ENCODE measurements around the gene PRKCE. TPM values are rescaled to one million over a fixed set of nuclear protein-coding genes. Genes with fewer than 3 reads are reported as not detected.
A peak's percentile ranks its signal among the peaks of the same experiment; 100 is the strongest.

PRKCE gene
- total RNA-seq, 1 donor from 2014 or later, result 30.5 TPM

GRCh38 chr2:45627911-45628310 is 23.6 kb upstream of the PRKCE start:
- no peak for ATAC-seq
- intact Hi-C loops (cut with DNase I), result loop anchor here (1.0 kb wide), 1 partner anchor 23 kb away; the partner anchor contains the start of gene PRKCE
- DNase-seq (ENCODE audit: low spot score), result no peak

GRCh38 chr2:45629971-45630370 is 21.5 kb upstream of the PRKCE start:
- DNase-seq (ENCODE audit: low spot score) (no peak), ATAC-seq (no peak)
- intact Hi-C loops (cut with DNase I), result no loop called here

GRCh38 chr2:45631319-45631718 is 20.2 kb upstream of the PRKCE start:
- no peak for ATAC-seq

GRCh38 chr2:45631955-45632354 is 19.5 kb upstream of the PRKCE start:
- ATAC-seq, result no peak
- intact Hi-C loops (cut with DNase I), result no loop called here
- no peak for DNase-seq (ENCODE audit: low spot score)

More at GRCh38 chr2:45631319-45631718, 20.2 kb upstream of the PRKCE start:
- intact Hi-C loops (cut with DNase I), result no loop called here
- DNase-seq (ENCODE audit: low spot score), result no peak

- DNase-seq (ENCODE audit: low spot score), result no peak
- ATAC-seq, result no peak
- intact Hi-C loops (cut with DNase I), result no loop called here
Measured at GRCh38 chr2:45634223-45634622, 17.3 kb upstream of the PRKCE start.

GRCh38 chr2:45636008-45636407 is 15.5 kb upstream of the PRKCE start:
- no peak for DNase-seq (ENCODE audit: low spot score)
- no peak for ATAC-seq
- intact Hi-C loops (cut with DNase I), result no loop called here

- ATAC-seq (no peak), DNase-seq (ENCODE audit: low spot score) (no peak)
- intact Hi-C loops (cut with DNase I), result no loop called here
Measured at GRCh38 chr2:45637440-45637839, 14.0 kb upstream of the PRKCE start.

GRCh38 chr2:45640576-45640975 is 10.9 kb upstream of the PRKCE start:
- intact Hi-C loops (cut with DNase I), result loop anchor here (10.0 kb wide), 1 partner anchor 134 kb away; no protein-coding TSS in a partner anchor
- ATAC-seq (no peak), DNase-seq (ENCODE audit: low spot score) (no peak)

GRCh38 chr2:45643095-45643494 is 8.4 kb upstream of the PRKCE start:
- ATAC-seq, result peak; percentile 29
- DNase-seq (ENCODE audit: low spot score), result no peak
- intact Hi-C loops (cut with DNase I), result loop anchor here (10.0 kb wide), 1 partner anchor 132 kb away; no protein-coding TSS in a partner anchor

GRCh38 chr2:45643543-45644542 is 7.6 kb upstream of the PRKCE start:
- ATAC-seq (peak; percentile 95), DNase-seq (ENCODE audit: low spot score) (peak; percentile 82)
- intact Hi-C loops (cut with DNase I), result loop anchor here (10.0 kb wide), 1 partner anchor 131 kb away; no protein-coding TSS in a partner anchor

GRCh38 chr2:45646289-45646688 is 5.2 kb upstream of the PRKCE start:
- DNase-seq (ENCODE audit: low spot score) (no peak), ATAC-seq (no peak)
- intact Hi-C loops (cut with DNase I), result loop anchor here (5.0 to 10.0 kb wide), 2 partner anchors 129 to 291 kb away; no protein-coding TSS in a partner anchor

- intact Hi-C loops (cut with DNase I), result loop anchor here (5.0 to 10.0 kb wide), 2 partner anchors 127 to 290 kb away; no protein-coding TSS in a partner anchor
- DNase-seq (ENCODE audit: low spot score) (no peak), ATAC-seq (no peak)
Measured at GRCh38 chr2:45647356-45647755, 4.1 kb upstream of the PRKCE start.

- no peak for ATAC-seq
- intact Hi-C loops (cut with DNase I), result loop anchor here (5.0 to 10.0 kb wide), 2 partner anchors 127 to 289 kb away; no protein-coding TSS in a partner anchor
- no peak for DNase-seq (ENCODE audit: low spot score)
Measured at GRCh38 chr2:45647986-45648520, 3.4 kb upstream of the PRKCE start.

- ATAC-seq (no peak), DNase-seq (ENCODE audit: low spot score) (no peak)
- intact Hi-C loops (cut with DNase I), result loop anchor here (5.0 to 10.0 kb wide), 2 partner anchors 126 to 289 kb away; no protein-coding TSS in a partner anchor
Measured at GRCh38 chr2:45648636-45649035, 2.8 kb upstream of the PRKCE start.

- intact Hi-C loops (cut with DNase I), result loop anchor here (5.0 to 10.0 kb wide), 2 partner anchors 125 to 288 kb away; no protein-coding TSS in a partner anchor
- ATAC-seq (no peak), DNase-seq (ENCODE audit: low spot score) (no peak)
Measured at GRCh38 chr2:45649462-45649857, 2.0 kb upstream of the PRKCE start.

GRCh38 chr2:45649858-45650811 is 1.3 kb upstream of the PRKCE start:
- DNase-seq (ENCODE audit: low spot score), result peak; percentile 87
- intact Hi-C loops (cut with DNase I), result loop anchor here (5.0 to 10.0 kb wide), 2 partner anchors 125 to 287 kb away; no protein-coding TSS in a partner anchor
- peak; percentile 64 for ATAC-seq

GRCh38 chr2:45650851-45651414 is 542 bp upstream of the PRKCE start:
- ATAC-seq (peak; percentile 87), DNase-seq (ENCODE audit: low spot score) (peak; percentile 97)
- intact Hi-C loops (cut with DNase I), result loop anchor here (1.0 kb wide), 1 partner anchor 23 kb away; no protein-coding TSS in a partner anchor

Data from sciatic nerve (tissue), 2 donors.